ENCODE measurements around the gene TBC1D13. TPM values are rescaled to one million over a fixed set of nuclear protein-coding genes. Genes with fewer than 3 reads are reported as not detected.

Gene TBC1D13
- total and polyA plus RNA-seq, 9 of the 15 experiments (the other 6 are each of a cell fraction or from before 2014, with no cell fraction given) = 2.3 to 28.7 (median 11.4) TPM

GRCh38 chr9:128768606-128769005 is 18.4 kb upstream of the TBC1D13 start (continued):
- TF ChIP-seq ZNF589 (CRISPR knock-in tag; IDR thresholded peaks at IDR 0.05; ENCODE audit: low read depth) (no peak), MBD2 (IDR thresholded peaks at IDR 0.05; ENCODE audit: borderline replicate concordance, low read depth) (no peak), KDM1A (IDR thresholded peaks at IDR 0.05) (no peak), TGIF2 (CRISPR knock-in tag; IDR thresholded peaks at IDR 0.05) (no peak), ARID1B (IDR thresholded peaks at IDR 0.05) (no peak), TCF3 (CRISPR knock-in tag; IDR thresholded peaks at IDR 0.05) (0 out of 2 replicates have a peak, but pooled peaks have one; percentile 23), ZNF740 (CRISPR knock-in tag; IDR thresholded peaks at IDR 0.05) (no peak), ZNF740 (tag; IDR thresholded peaks at IDR 0.05) (no peak), ETV1 (tag; conservative IDR thresholded peaks at IDR 0.05; ENCODE audit: low read depth) (0 out of 2 replicates have a peak, but pooled peaks have one; percentile 16), ZNF561 (CRISPR knock-in tag; conservative IDR thresholded peaks at IDR 0.05) (no peak), KDM2B (CRISPR knock-in tag; IDR thresholded peaks at IDR 0.05) (no peak), BDP1 (IDR thresholded peaks at IDR 0.05; ENCODE audit: insufficient read depth, insufficient read length) (no peak), ZNF24 (IDR thresholded peaks at IDR 0.05) (no peak), HNRNPLL (IDR thresholded peaks at IDR 0.05; ENCODE audit: low read depth, low read length, poor library complexity, severe bottlenecking) (no peak), ZNF444 (CRISPR knock-in tag; IDR thresholded peaks at IDR 0.05) (no peak), ZNF785 (CRISPR knock-in tag; IDR thresholded peaks at IDR 0.05) (no peak), ZNF583 (CRISPR knock-in tag; IDR thresholded peaks at IDR 0.05) (no peak), ELF1 (tag; IDR thresholded peaks at IDR 0.05) (peak; percentile 31; the same call in 1 of the 2 replicates), TBP (optimal IDR thresholded peaks at IDR 0.05; ENCODE audit: low read depth, low read length) (no peak), PRPF4 (IDR thresholded peaks at IDR 0.05; ENCODE audit: insufficient read depth, low read depth, low read length, poor library complexity, severe bottlenecking) (no peak)
- TF ChIP-seq, protein P1, sequence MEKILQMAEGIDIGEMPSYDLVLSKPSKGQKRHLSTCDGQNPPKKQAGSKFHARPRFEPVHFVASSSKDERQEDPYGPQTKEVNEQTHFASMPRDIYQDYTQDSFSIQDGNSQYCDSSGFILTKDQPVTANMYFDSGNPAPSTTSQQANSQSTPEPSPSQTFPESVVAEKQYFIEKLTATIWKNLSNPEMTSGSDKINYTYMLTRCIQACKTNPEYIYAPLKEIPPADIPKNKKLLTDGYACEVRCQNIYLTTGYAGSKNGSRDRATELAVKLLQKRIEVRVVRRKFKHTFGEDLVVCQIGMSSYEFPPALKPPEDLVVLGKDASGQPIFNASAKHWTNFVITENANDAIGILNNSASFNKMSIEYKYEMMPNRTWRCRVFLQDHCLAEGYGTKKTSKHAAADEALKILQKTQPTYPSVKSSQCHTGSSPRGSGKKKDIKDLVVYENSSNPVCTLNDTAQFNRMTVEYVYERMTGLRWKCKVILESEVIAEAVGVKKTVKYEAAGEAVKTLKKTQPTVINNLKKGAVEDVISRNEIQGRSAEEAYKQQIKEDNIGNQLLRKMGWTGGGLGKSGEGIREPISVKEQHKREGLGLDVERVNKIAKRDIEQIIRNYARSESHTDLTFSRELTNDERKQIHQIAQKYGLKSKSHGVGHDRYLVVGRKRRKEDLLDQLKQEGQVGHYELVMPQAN (IDR thresholded peaks at IDR 0.05; ENCODE audit: borderline replicate concordance) = no peak
- TF ChIP-seq, protein P2, sequence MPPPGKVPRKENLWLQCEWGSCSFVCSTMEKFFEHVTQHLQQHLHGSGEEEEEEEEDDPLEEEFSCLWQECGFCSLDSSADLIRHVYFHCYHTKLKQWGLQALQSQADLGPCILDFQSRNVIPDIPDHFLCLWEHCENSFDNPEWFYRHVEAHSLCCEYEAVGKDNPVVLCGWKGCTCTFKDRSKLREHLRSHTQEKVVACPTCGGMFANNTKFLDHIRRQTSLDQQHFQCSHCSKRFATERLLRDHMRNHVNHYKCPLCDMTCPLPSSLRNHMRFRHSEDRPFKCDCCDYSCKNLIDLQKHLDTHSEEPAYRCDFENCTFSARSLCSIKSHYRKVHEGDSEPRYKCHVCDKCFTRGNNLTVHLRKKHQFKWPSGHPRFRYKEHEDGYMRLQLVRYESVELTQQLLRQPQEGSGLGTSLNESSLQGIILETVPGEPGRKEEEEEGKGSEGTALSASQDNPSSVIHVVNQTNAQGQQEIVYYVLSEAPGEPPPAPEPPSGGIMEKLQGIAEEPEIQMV (tag; conservative IDR thresholded peaks at IDR 0.05; ENCODE audit: low read depth) = no peak
- TF ChIP-seq, protein P3, sequence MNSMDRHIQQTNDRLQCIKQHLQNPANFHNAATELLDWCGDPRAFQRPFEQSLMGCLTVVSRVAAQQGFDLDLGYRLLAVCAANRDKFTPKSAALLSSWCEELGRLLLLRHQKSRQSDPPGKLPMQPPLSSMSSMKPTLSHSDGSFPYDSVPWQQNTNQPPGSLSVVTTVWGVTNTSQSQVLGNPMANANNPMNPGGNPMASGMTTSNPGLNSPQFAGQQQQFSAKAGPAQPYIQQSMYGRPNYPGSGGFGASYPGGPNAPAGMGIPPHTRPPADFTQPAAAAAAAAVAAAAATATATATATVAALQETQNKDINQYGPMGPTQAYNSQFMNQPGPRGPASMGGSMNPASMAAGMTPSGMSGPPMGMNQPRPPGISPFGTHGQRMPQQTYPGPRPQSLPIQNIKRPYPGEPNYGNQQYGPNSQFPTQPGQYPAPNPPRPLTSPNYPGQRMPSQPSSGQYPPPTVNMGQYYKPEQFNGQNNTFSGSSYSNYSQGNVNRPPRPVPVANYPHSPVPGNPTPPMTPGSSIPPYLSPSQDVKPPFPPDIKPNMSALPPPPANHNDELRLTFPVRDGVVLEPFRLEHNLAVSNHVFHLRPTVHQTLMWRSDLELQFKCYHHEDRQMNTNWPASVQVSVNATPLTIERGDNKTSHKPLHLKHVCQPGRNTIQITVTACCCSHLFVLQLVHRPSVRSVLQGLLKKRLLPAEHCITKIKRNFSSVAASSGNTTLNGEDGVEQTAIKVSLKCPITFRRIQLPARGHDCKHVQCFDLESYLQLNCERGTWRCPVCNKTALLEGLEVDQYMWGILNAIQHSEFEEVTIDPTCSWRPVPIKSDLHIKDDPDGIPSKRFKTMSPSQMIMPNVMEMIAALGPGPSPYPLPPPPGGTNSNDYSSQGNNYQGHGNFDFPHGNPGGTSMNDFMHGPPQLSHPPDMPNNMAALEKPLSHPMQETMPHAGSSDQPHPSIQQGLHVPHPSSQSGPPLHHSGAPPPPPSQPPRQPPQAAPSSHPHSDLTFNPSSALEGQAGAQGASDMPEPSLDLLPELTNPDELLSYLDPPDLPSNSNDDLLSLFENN (IDR thresholded peaks at IDR 0.05; ENCODE audit: low read depth in 2 of 2, low read length in 2 of 2) = no peak
